Measurements from ENCODE around the gene EIF3J. TPM values are rescaled to one million over a fixed set of nuclear protein-coding genes. Genes with fewer than 3 reads are reported as not detected.
"Not testable (repeated sequence)": the region's sequence is repeated elsewhere in the genome, so short reads cannot be mapped to it uniquely, and the experiment has no call there.

The EIF3J gene
- total RNA-seq, 1 donor from 2014 or later = 83.1 TPM

- H3K4me3 Mint-ChIP-seq (ENCODE audit: unreplicated experiment) = no peak overlapping the region
- DNase-seq (ENCODE audit: low spot score) = no peak
- H3K27ac Mint-ChIP-seq (ENCODE audit: unreplicated experiment) = no peak overlapping the region
- peaks cover 8% of the 10 kb centered on the region for H3K4me1 Mint-ChIP-seq (ENCODE audit: unreplicated experiment)
- no peak for TF ChIP-seq CTCF (IDR thresholded peaks at IDR 0.05; ENCODE audit: unreplicated experiment)
- peaks cover 14% of the 10 kb centered on the region for H3K36me3 Mint-ChIP-seq (ENCODE audit: low read depth, unreplicated experiment)
- no peaks in the 10 kb centered on the region for H3K9me3 Mint-ChIP-seq (ENCODE audit: unreplicated experiment)
- H3K27me3 Mint-ChIP-seq (ENCODE audit: unreplicated experiment) = no peaks in the 10 kb centered on the region
Observed at GRCh38 chr15:44550734-44551133, 13.8 kb downstream of the EIF3J start.

GRCh38 chr15:44554934-44555723 is 18.2 kb downstream of the EIF3J start:
- Mint-ChIP-seq H3K4me1 (ENCODE audit: unreplicated experiment) (peaks cover 8% of the 10 kb centered on the region), H3K36me3 (ENCODE audit: low read depth, unreplicated experiment) (peaks cover 27% of the 10 kb centered on the region), H3K9me3 (ENCODE audit: unreplicated experiment) (no peaks in the 10 kb centered on the region), H3K27ac (ENCODE audit: unreplicated experiment) (no peak overlapping the region), H3K4me3 (ENCODE audit: unreplicated experiment) (no peak overlapping the region), H3K27me3 (ENCODE audit: unreplicated experiment) (no peaks in the 10 kb centered on the region)
- DNase-seq (ENCODE audit: low spot score) = no peak
- no peak for TF ChIP-seq CTCF (IDR thresholded peaks at IDR 0.05; ENCODE audit: unreplicated experiment)

DNA sequence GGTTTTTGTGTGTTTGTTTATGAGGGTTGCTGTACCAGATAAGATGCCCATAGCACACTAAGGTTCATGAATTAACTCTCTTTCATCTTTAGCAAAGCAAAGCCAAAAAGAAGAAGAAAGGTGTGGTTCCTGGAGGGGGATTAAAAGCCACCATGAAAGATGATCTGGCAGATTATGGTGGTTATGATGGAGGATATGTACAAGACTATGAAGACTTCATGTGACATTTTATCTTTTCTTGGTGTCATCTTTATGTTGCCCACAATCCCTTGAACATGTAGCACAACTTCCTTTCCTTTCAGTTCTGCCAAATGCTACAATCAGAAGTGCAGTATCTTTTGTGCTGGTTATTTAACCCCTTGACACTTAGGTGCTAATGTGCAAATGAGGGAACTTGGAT is 24.0 kb downstream of the EIF3J start:
- not testable (repeated sequence) for H3K4me3 Mint-ChIP-seq (ENCODE audit: unreplicated experiment); H3K27ac Mint-ChIP-seq (ENCODE audit: unreplicated experiment); DNase-seq (ENCODE audit: low spot score); H3K27me3 Mint-ChIP-seq (ENCODE audit: unreplicated experiment); H3K4me1 Mint-ChIP-seq (ENCODE audit: unreplicated experiment); H3K9me3 Mint-ChIP-seq (ENCODE audit: unreplicated experiment)
- peaks cover 55% of the 10 kb centered on the region for H3K36me3 Mint-ChIP-seq (ENCODE audit: low read depth, unreplicated experiment)

DNA sequence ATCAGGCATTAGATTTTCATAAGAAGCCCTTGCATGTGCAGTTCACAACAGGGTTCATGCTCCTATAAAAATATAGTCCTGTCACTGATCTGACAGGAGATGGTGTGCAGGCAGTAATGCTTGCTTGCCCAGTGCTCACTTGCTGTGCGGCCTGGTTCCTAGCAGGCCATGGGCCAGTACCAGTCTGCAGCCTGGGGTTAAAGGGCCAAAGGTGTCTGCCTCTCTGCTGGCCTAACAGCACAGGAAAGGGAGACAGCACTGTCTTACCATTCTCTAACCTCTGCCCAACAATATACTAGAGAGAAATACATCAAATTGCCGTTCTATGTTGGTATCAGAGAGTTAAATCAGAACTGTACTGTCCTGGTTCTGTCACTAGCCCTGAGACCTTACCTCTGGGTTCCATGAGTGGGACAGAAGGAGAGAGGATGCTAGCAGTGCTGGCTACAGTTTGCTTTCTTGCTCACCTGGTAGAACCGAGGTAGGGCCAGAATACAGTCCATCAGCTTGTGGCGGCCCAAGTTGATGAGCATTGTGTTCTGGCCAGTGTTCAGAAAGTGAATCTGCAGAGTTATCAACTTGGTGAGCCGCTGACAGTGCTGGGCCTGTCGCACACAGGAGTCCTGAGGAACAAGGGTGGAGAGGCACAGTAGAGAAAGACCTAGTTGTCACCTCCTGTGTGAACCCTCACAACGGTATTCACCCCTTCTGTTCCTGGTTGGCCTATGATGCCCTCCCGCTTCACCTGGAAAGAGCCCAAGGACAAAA is 28.6 kb downstream of the EIF3J start:
- Mint-ChIP-seq H3K36me3 (ENCODE audit: low read depth, unreplicated experiment) (peaks cover 50% of the 10 kb centered on the region), H3K9me3 (ENCODE audit: unreplicated experiment) (no peaks in the 10 kb centered on the region), H3K27me3 (ENCODE audit: unreplicated experiment) (peaks cover 3% of the 10 kb centered on the region), H3K4me1 (ENCODE audit: unreplicated experiment) (peaks cover 2% of the 10 kb centered on the region), H3K4me3 (ENCODE audit: unreplicated experiment) (peak overlapping the region; percentile 68), H3K27ac (ENCODE audit: unreplicated experiment) (no peak overlapping the region)
- TF ChIP-seq CTCF (IDR thresholded peaks at IDR 0.05; ENCODE audit: unreplicated experiment) = no peak
- DNase-seq (ENCODE audit: low spot score) = no peak

GRCh38 chr15:44566155-44566540 is 29.2 kb downstream of the EIF3J start:
- Mint-ChIP-seq H3K27ac (ENCODE audit: unreplicated experiment) (no peak overlapping the region), H3K4me3 (ENCODE audit: unreplicated experiment) (peak overlapping the region; percentile 73), H3K4me1 (ENCODE audit: unreplicated experiment) (peaks cover 2% of the 10 kb centered on the region), H3K27me3 (ENCODE audit: unreplicated experiment) (peaks cover 3% of the 10 kb centered on the region), H3K36me3 (ENCODE audit: low read depth, unreplicated experiment) (peaks cover 44% of the 10 kb centered on the region), H3K9me3 (ENCODE audit: unreplicated experiment) (no peaks in the 10 kb centered on the region)
- no peak for DNase-seq (ENCODE audit: low spot score)
- TF ChIP-seq CTCF (IDR thresholded peaks at IDR 0.05; ENCODE audit: unreplicated experiment) = no peak

Measured in endothelial cell (in vitro differentiated cells).